Gastrocnemius medialis (tissue), 4 donors: ENCODE results near the gene PDPN.

Source experiments
- CTCF ChIP-seq, 5 experiments: fragments of 450-650 bp in 3 of 5; fragments of 200-600 bp in 2 of 5; sonication (generic) in 2 of 5; IDR thresholded peaks in 4 of 5; conservative IDR thresholded peaks in 1 of 5; 1 replicate in 4 of 5; 2 replicates in 1 of 5; pipeline ENCODE4 v1.5.1; 2016 to 2019; ENCODE audit warnings: antibody characterized with exemption in 5 of 5, mild to moderate bottlenecking in 3 of 5, moderate library complexity in 3 of 5
- POLR2A ChIP-seq, 2 donors: fragments of 450-650 bp; IDR thresholded peaks; one replicate each; pipeline ENCODE4 v1.6.1; 2017; ENCODE audit warnings: antibody characterized with exemption in 2 of 2, mild to moderate bottlenecking in 2 of 2, moderate library complexity in 2 of 2

GRCh38 chr1:13628711-13629110, 45.1 kb downstream of the PDPN start:
- no peak for TF ChIP-seq CTCF (IDR thresholded peaks at IDR 0.05 in 4 of 5, conservative IDR thresholded peaks at IDR 0.05 in 1 of 5)
- TF ChIP-seq POLR2A (IDR thresholded peaks at IDR 0.05) = no peak
